ENCODE measurements around the gene CNOT8.
A peak's percentile ranks its signal among the peaks of the same experiment; 100 is the strongest.
"Not testable (repeated sequence)": the region's sequence is repeated elsewhere in the genome, so short reads cannot be mapped to it uniquely, and the experiment has no call there.

The CNOT8 gene

DNA sequence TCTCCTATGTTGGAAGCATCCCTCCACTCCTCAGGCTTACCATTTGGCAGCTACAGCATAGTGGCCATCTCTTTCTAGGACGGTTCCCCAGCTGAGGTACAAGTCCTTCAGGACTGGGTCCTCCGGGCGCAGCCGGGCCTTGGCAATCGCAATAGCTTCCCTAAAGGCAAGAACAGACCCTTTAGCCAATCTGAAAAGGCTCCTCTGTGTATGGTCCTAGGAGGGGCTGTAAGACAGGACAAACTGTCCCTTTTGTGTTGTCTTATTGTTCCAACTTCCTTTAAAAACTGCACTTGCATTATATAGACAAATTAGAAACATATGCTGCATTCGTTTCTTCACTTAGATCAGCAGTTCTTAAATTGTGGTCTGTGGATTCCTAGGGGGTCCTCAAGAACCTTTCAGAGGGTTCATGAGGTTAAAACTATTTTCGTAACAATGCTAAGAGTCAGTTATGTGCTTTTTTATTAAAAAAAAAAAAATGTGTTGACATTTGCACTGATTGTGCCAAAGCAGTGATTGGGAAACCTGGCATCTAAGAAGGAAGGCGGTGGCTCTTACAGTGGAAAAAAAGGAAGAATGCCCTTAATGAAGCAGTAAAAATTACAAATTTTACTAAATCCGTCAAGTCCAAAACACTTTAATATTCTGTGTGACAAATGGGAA lies 40.9 kb downstream of the CNOT8 start:
- Histone ChIP-seq H3K27ac (peak overlapping the region in 9 of 21 experiments; percentile 18 to 71 (median 43)), H3K4me3 (no peak overlapping the region)

GRCh38 chr5:154900066-154900465 lies 41.6 kb downstream of the CNOT8 start:
- no peak overlapping the region for H3K4me3 ChIP-seq
- H3K27ac ChIP-seq: peak overlapping the region in 9 of 21 experiments; percentile 15 to 73 (median 35)

- Histone ChIP-seq H3K27ac (peak overlapping the region in 4 of 21 experiments; percentile 35 to 73 (median 67)), H3K4me3 (no peak overlapping the region)
These were observed 42.8 kb downstream of the CNOT8 start for GRCh38 chr5:154901276-154901675.

DNA sequence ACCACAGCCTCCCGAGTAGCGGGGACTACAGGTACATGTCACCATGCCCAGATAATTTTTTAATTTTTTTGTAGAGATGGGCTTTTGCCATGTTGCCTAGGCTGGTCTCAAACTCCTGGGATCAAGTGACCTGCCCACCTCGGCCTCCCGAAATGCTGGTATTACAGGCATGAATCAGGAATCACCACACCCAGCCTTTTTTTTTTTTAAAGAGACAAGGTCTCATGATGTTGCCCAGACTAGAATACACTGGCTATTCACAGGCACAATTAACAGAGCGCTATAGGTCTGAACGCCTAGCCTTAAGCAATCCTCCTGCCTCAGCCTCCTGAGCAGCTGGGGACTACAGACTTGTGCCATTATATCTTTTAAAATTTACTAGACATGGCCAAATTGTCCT lies 43.5 kb downstream of the CNOT8 start:
- Histone ChIP-seq H3K4me3 (no peak overlapping the region), H3K27ac (peak overlapping the region in 2 of 21 experiments; percentile 13 to 71)

- H3K27ac ChIP-seq, H3K4me3 ChIP-seq: not testable (repeated sequence)
These were observed 47.2 kb downstream of the CNOT8 start for GRCh38 chr5:154905601-154906000.

- no peak overlapping the region for H3K4me3 ChIP-seq
These were observed 58.4 kb downstream of the CNOT8 start for GRCh38 chr5:154916874-154917273.

GRCh38 chr5:154917757-154918156 lies 59.3 kb downstream of the CNOT8 start:
- H3K27ac ChIP-seq: no peak overlapping the region
- no peak overlapping the region for H3K4me3 ChIP-seq

More at GRCh38 chr5:154916874-154917273, 58.4 kb downstream of the CNOT8 start:
- no peak overlapping the region for H3K27ac ChIP-seq

- Histone ChIP-seq H3K4me3 (no peak overlapping the region), H3K27ac (no peak overlapping the region)
These were observed 65.3 kb downstream of the CNOT8 start for GRCh38 chr5:154923441-154924430.
